Left ventricle myocardium inferior (tissue), 1 donor: Measurements from ENCODE around the gene SENP3. TPM values are rescaled to one million over a fixed set of nuclear protein-coding genes. Genes with fewer than 3 reads are reported as not detected.

Experiments
- DNase-seq: peaks from one replicate; pipeline ENCODE4 v3.0.0-alpha.2; 2020
- H3K27ac ChIP-seq: fragments of 200-600 bp; replicated peaks from 2 replicates; pipeline ENCODE4 v1.8.0; 2021
- H3K27me3 ChIP-seq: fragments of 200-600 bp; 2 replicates; pipeline ENCODE4 v1.8.0; 2021; ENCODE audit warnings: low read depth
- H3K36me3 ChIP-seq: fragments of 200-600 bp; 2 replicates; pipeline ENCODE4 v1.8.0; 2021
- H3K4me1 ChIP-seq: fragments of 200-600 bp; 2 replicates; pipeline ENCODE4 v1.8.0; 2021
- H3K4me3 ChIP-seq: fragments of 200-600 bp; 2 replicates; pipeline ENCODE4 v1.8.0; 2021; ENCODE audit warnings: mild to moderate bottlenecking, moderate library complexity
- H3K9me3 ChIP-seq: fragments of 200-600 bp; replicated peaks from 2 replicates; pipeline ENCODE4 v1.8.0; 2021
- intact Hi-C: fragments of 100-400 bp; cut with micrococcal nuclease; formaldehyde crosslinking; loops from one replicate; pipeline ENCODE4 v1.11.0; 2022
- total RNA-seq: library from RNA; stranded (reverse); fragmentation: NEBNext Ultra II Directional; extraction: Animal tissue kit (Norgen Biotek cat#: 25700); gene quantifications from one replicate; pipeline ENCODE4 v1.2.1, GENCODE V29; 2021
- TF ChIP-seq, protein P1 (sequence below): fragments of 200-600 bp; IDR thresholded peaks from 2 replicates; pipeline ENCODE4 v1.8.0; 2021; ENCODE audit warnings: antibody characterized with exemption, mild to moderate bottlenecking, borderline replicate concordance
- donor health status: DM: no; HTN: yes; CAD: no; lungs with severe emphysema.

SENP3 gene
- total RNA-seq, 1 donor from 2014 or later, result 29.5 TPM

- Histone ChIP-seq H3K4me1 (peaks cover 68% of the 10 kb centered on the region), H3K4me3 (peak overlapping the region; percentile 36), H3K27ac (peak overlapping the region; percentile 83), H3K9me3 (no peaks in the 10 kb centered on the region), H3K27me3 (no peaks in the 10 kb centered on the region), H3K36me3 (peaks cover 23% of the 10 kb centered on the region)
- intact Hi-C loops, result no loop called here
- no peak for DNase-seq
- TF ChIP-seq, protein P1, sequence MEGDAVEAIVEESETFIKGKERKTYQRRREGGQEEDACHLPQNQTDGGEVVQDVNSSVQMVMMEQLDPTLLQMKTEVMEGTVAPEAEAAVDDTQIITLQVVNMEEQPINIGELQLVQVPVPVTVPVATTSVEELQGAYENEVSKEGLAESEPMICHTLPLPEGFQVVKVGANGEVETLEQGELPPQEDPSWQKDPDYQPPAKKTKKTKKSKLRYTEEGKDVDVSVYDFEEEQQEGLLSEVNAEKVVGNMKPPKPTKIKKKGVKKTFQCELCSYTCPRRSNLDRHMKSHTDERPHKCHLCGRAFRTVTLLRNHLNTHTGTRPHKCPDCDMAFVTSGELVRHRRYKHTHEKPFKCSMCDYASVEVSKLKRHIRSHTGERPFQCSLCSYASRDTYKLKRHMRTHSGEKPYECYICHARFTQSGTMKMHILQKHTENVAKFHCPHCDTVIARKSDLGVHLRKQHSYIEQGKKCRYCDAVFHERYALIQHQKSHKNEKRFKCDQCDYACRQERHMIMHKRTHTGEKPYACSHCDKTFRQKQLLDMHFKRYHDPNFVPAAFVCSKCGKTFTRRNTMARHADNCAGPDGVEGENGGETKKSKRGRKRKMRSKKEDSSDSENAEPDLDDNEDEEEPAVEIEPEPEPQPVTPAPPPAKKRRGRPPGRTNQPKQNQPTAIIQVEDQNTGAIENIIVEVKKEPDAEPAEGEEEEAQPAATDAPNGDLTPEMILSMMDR, result peak; percentile 50
Observed at GRCh38 chr17:7586673-7587419, 25.1 kb downstream of the SENP3 start.

- Histone ChIP-seq H3K4me1 (peaks cover 61% of the 10 kb centered on the region), H3K9me3 (no peaks in the 10 kb centered on the region), H3K4me3 (peak overlapping the region; percentile 36), H3K36me3 (peaks cover 31% of the 10 kb centered on the region), H3K27me3 (no peaks in the 10 kb centered on the region), H3K27ac (peak overlapping the region; percentile 83)
- TF ChIP-seq, protein P1, result no peak
- intact Hi-C loops, result no loop called here
- no peak for DNase-seq
Observed at GRCh38 chr17:7587420-7588151, 25.9 kb downstream of the SENP3 start.

DNA sequence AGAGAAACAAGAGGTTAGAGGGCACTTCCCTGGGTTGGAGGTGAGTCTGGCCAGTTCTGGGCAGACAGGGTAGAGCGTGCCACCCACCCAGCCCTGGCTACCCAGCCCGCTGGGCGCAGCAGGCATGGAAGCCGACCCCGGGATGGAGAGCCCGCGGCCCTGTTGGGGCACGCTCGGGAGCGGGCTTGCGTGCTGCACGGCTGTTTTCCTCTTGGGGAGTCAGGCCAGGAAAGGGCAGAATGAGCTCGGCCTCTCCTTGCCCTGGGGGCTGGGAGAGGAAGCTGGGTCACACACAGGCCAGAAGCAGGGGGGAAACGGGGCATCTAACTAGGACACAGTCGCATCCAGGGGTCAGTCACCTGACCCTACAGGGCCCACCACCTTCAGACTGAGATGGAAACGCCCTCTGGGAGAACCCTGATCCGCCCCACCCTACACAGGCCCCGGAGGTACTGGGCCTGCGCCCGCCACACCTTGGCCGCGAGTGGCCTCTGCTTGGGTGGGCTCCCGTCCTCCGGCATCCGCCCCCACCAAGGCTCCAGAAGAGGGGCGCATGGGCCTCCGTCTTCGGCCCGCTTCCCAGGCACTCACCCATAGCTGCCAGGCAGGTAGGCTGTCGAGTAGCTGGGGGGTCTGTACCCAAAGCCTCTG, 27.0 kb downstream of the SENP3 start:
- peaks cover 52% of the 10 kb centered on the region for H3K4me1 ChIP-seq
- TF ChIP-seq, protein P1, result no peak
- DNase-seq, result no peak
- no peaks in the 10 kb centered on the region for H3K9me3 ChIP-seq
- intact Hi-C loops, result no loop called here
- peaks cover 42% of the 10 kb centered on the region for H3K36me3 ChIP-seq
- no peaks in the 10 kb centered on the region for H3K27me3 ChIP-seq
- H3K27ac ChIP-seq, result peak overlapping the region; percentile 83
- H3K4me3 ChIP-seq, result peak overlapping the region; percentile 63

- H3K27me3 ChIP-seq, result no peaks in the 10 kb centered on the region
- peaks cover 46% of the 10 kb centered on the region for H3K4me1 ChIP-seq
- H3K36me3 ChIP-seq, result peaks cover 48% of the 10 kb centered on the region
- peak; percentile 87 for DNase-seq
- H3K27ac ChIP-seq, result peak overlapping the region; percentile 83
- TF ChIP-seq, protein P1, result peak; percentile 93
- peak overlapping the region; percentile 63 for H3K4me3 ChIP-seq
- no peaks in the 10 kb centered on the region for H3K9me3 ChIP-seq
- intact Hi-C loops, result no loop called here
Observed at GRCh38 chr17:7589204-7589868, 27.6 kb downstream of the SENP3 start.
